Adrenal gland (tissue), 5 donors: ENCODE measurements around the gene VAMP3.

Source experiments
- POLR2A ChIP-seq, 2 donors: fragments of 450-650 bp; IDR thresholded peaks; one replicate each; pipeline ENCODE4 v1.6.1; 2017; ENCODE audit warnings: antibody characterized with exemption in 2 of 2, mild to moderate bottlenecking in 2 of 2, moderate library complexity in 1 of 2
- TF ChIP-seq, protein P1 (sequence below), 6 experiments: fragments of 450-650 bp in 4 of 6; fragments of 200-600 bp in 2 of 6; sonication (generic) in 1 of 6; IDR thresholded peaks; 1 replicate in 5 of 6; 2 replicates in 1 of 6; pipeline versions ENCODE4 v1.5.1 to v1.8.0; 2016 to 2021; ENCODE audit warnings: antibody characterized with exemption in 6 of 6, mild to moderate bottlenecking in 2 of 6, moderate library complexity in 1 of 6
- donor health status: DM: no; HTN: no; CAD: no.

DNA sequence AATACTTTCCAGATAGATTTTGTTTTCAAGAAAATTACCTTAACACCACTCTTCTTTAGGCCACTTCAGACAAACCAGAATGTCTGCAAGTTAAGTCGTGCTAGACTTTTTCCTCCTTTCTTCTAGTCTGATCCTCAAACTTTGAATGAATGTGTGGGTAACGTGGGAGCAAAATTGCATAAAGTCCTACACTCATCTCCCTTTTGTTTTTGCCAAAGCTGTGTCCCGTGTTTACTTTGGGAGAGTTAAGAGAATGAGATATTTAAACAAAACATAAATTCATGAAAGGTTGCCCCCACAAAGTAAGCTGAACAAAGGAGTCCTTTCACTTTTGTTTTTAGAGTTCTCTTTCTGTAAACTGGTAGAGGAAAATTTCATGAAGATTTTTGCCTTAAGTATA is 16.9 kb upstream of the VAMP3 start:
- TF ChIP-seq, protein P1, sequence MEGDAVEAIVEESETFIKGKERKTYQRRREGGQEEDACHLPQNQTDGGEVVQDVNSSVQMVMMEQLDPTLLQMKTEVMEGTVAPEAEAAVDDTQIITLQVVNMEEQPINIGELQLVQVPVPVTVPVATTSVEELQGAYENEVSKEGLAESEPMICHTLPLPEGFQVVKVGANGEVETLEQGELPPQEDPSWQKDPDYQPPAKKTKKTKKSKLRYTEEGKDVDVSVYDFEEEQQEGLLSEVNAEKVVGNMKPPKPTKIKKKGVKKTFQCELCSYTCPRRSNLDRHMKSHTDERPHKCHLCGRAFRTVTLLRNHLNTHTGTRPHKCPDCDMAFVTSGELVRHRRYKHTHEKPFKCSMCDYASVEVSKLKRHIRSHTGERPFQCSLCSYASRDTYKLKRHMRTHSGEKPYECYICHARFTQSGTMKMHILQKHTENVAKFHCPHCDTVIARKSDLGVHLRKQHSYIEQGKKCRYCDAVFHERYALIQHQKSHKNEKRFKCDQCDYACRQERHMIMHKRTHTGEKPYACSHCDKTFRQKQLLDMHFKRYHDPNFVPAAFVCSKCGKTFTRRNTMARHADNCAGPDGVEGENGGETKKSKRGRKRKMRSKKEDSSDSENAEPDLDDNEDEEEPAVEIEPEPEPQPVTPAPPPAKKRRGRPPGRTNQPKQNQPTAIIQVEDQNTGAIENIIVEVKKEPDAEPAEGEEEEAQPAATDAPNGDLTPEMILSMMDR (IDR thresholded peaks at IDR 0.05) = no peak
- TF ChIP-seq POLR2A (IDR thresholded peaks at IDR 0.05) = no peak
